Measurements from ENCODE around the gene DIPK1C.

DNA sequence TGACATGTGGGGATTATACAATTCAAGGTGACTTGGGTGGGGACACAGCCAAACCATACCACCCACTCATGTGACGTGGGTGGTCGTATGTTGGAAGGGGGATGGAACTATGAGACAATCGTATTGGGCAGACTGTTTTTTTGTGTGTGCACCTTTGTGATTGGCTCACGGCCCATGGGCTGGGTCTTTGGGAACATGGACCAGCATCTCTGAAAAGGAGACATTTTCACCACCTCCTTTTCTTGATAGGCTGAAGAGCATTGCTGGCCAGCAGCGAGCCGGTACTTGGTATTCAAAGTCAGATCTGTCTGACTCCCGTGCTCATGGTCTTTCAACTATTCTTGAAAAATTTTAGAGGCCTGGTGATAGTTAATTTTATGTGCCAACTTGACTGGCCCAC, 62.1 kb downstream of the DIPK1C start:
- TF ChIP-seq, protein P1, sequence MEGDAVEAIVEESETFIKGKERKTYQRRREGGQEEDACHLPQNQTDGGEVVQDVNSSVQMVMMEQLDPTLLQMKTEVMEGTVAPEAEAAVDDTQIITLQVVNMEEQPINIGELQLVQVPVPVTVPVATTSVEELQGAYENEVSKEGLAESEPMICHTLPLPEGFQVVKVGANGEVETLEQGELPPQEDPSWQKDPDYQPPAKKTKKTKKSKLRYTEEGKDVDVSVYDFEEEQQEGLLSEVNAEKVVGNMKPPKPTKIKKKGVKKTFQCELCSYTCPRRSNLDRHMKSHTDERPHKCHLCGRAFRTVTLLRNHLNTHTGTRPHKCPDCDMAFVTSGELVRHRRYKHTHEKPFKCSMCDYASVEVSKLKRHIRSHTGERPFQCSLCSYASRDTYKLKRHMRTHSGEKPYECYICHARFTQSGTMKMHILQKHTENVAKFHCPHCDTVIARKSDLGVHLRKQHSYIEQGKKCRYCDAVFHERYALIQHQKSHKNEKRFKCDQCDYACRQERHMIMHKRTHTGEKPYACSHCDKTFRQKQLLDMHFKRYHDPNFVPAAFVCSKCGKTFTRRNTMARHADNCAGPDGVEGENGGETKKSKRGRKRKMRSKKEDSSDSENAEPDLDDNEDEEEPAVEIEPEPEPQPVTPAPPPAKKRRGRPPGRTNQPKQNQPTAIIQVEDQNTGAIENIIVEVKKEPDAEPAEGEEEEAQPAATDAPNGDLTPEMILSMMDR (IDR thresholded peaks at IDR 0.05), result no peak
- no peak for TF ChIP-seq EZH2 (IDR thresholded peaks at IDR 0.05)

All from neural progenitor cell (in vitro differentiated cells).